ENCODE measurements around the gene TMEM95. TPM values are rescaled to one million over a fixed set of nuclear protein-coding genes. Genes with fewer than 3 reads are reported as not detected.

TMEM95 gene
- total and polyA plus RNA-seq, 11 donors: not detected

DNA sequence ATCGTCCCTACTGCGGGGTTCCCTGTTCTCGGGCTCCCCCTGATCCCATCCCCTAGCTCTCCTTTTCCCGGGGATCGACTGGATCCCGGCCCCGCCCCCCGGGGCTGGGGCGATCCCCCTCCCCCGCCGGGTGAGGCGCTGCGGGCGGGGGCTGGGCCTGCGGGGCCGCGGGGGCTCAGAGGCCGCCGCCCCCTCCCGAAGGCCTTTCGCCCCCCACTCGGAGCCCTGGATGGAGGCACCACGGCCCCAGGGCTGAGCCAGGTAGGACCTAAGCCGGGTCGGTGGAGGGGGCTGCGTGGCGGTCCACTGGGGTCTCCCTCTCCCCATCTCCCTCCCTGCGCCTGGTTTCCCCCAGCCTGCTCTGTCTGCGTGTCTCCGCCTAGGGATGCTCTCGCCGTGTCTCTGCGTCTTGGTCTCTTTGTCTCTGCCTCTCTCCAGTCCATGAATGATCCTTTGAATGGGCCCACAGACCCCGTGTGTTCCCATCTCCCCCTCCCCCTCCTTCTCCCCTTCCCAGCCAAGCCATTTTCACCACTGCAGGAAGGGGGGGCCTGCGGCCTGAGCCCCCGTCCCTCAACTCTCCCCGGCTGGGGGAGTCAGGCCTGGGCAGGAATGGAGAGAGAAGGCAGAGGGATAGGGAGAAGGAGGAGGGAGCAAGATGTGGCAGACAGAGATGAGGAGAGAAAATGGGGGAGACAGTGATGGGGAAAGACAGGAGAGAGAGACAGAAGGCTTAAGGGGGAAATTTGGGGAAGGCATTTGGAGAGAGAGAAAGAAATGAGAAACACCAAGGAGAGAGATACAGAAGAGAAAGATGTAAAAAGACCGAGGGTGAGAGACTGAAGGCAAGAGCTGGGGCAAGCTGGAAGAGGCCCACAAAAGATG is 50.6 kb downstream of the TMEM95 start:
- H3K9me3 ChIP-seq: no peaks in the 10 kb centered on the region
- DNase-seq (no peak), ATAC-seq (no peak)
- H3K27ac ChIP-seq: peak overlapping the region; percentile 59 to 98 (median 90)
- 15 to 38% (median 19%) methylated on average over 8 to 38 of the region's 38 CpGs for WGBS, 4 donors
- TF ChIP-seq CTCF (IDR thresholded peaks at IDR 0.05): no peak
- intact Hi-C loops (cut with DNase I): loop anchor here in 2 of 10 donors (2.0 kb wide), 1 partner anchor 29 kb away; the partner anchor contains the start of gene TMEM102 (in 2 of the 2)
- H3K4me1 ChIP-seq: peaks cover 5 to 34% (median 17%) of the 10 kb centered on the region in 12 donors
- peak overlapping the region; percentile 49 to 88 (median 72) for H3K4me3 ChIP-seq
- H3K27me3 ChIP-seq: peaks cover 0 to 5% (median 0%) of the 10 kb centered on the region in 9 donors
- peaks cover 0 to 16% (median 0%) of the 10 kb centered on the region in 9 donors for H3K36me3 ChIP-seq

DNA sequence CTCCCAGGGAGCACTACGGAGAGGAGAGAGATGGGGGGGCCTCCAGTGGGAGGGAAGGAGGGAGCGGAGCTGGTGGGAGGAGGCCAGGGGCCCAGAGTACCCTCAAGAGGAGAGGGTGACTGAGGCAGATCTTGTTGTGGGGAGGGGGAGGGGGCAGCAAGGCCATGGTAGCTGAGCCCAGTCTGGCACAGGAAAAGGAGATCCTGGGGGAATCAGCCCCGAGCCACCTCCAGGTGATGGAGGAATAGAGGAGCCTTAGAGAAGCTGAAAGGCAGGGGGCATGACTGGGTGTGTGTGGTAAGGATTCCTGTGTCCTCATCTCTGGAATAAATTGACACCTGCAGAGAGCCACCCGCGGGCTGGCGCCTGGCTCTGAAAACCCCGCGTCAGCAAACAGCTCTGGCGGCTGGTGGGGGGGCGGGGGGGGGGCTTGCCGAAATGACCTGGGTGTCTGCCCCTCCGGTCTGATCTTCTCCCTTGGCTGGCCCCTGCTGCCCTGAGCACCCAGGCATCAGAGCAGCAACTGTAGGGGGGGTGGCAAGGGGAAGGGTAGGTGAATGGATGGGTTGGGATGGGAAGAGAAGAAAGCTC is 51.4 kb downstream of the TMEM95 start:
- Histone ChIP-seq H3K36me3 (peaks cover 0 to 16% (median 0%) of the 10 kb centered on the region in 9 donors), H3K9me3 (no peaks in the 10 kb centered on the region), H3K4me1 (peaks cover 5 to 34% (median 17%) of the 10 kb centered on the region in 12 donors), H3K27ac (peak overlapping the region in 2 of 12 donors; percentile 91 to 92), H3K27me3 (peaks cover 0 to 5% (median 0%) of the 10 kb centered on the region in 9 donors), H3K4me3 (peak overlapping the region in 1 of 12 donors; percentile 72)
- DNase-seq: no peak
- no peak for ATAC-seq
- 60 to 72% (median 64%) methylated on average over 10 to 12 of the region's 12 CpGs for WGBS, 4 donors
- intact Hi-C loops (cut with DNase I): loop anchor here in 1 of 10 donors (2.0 kb wide), 1 partner anchor 28 kb away; the partner anchor contains the start of gene TMEM102
- TF ChIP-seq CTCF (IDR thresholded peaks at IDR 0.05) (no peak), POLR2A (IDR thresholded peaks at IDR 0.05) (no peak)

Other genes with a start within 250 kb of the TMEM95 start
Only the 30 nearest of the 36 such genes appear.
- gene ASGR1, start 175.8 kb upstream of the TMEM95 start, total RNA-seq: 1 to 10 TPM in 3 of 9 donors, under 1 TPM in 3, not detected in 3; 0.23 to 3.5 (median 0.72) TPM
- gene ASGR1, start 175.8 kb upstream of the TMEM95 start, polyA plus RNA-seq: under 1 TPM; 0.19 to 0.64 TPM
- gene DLG4, start 135.3 kb upstream of the TMEM95 start, total RNA-seq: 10 to 100 TPM; 12.0 to 24.3 (median 16.6) TPM
- 10 to 100 TPM in 1 of 2 donors, 1 to 10 TPM in 1; 5.3 to 15.5 TPM for gene DLG4, start 135.3 kb upstream of the TMEM95 start, polyA plus RNA-seq
- gene ACADVL, start 135.2 kb upstream of the TMEM95 start, total RNA-seq: 1,000 to 10,000 TPM in 7 of 9 donors, 100 to 1,000 TPM in 2; 874 to 2,110 (median 1,385) TPM
- 1,000 to 10,000 TPM in 1 of 2 donors, 100 to 1,000 TPM in 1; 601 to 2,758 TPM for gene ACADVL, start 135.2 kb upstream of the TMEM95 start, polyA plus RNA-seq
- 10 to 100 TPM; 14.0 to 28.6 (median 17.8) TPM for gene DVL2, start 120.6 kb upstream of the TMEM95 start, total RNA-seq
- gene DVL2, start 120.6 kb upstream of the TMEM95 start, polyA plus RNA-seq: 10 to 100 TPM; 13.0 to 15.6 TPM
- 10 to 100 TPM; 19.1 to 36.7 (median 23.0) TPM for gene PHF23, start 115.7 kb upstream of the TMEM95 start, total RNA-seq
- gene PHF23, start 115.7 kb upstream of the TMEM95 start, polyA plus RNA-seq: 10 to 100 TPM; 13.7 to 31.8 TPM
- gene GABARAP, start 112.7 kb upstream of the TMEM95 start, total RNA-seq: 100 to 1,000 TPM; 293 to 591 (median 491) TPM
- 100 to 1,000 TPM; 580 to 674 TPM for gene GABARAP, start 112.7 kb upstream of the TMEM95 start, polyA plus RNA-seq
- gene CTDNEP1, start 103.4 kb upstream of the TMEM95 start, total RNA-seq: 100 to 1,000 TPM in 6 of 9 donors, 10 to 100 TPM in 3; 54.0 to 126 (median 107) TPM
- 100 to 1,000 TPM in 1 of 2 donors, 10 to 100 TPM in 1; 54.4 to 120 TPM for gene CTDNEP1, start 103.4 kb upstream of the TMEM95 start, polyA plus RNA-seq
- 10 to 100 TPM; 28.0 to 87.2 (median 52.6) TPM for gene ELP5, start 102.9 kb upstream of the TMEM95 start, total RNA-seq
- 10 to 100 TPM; 33.5 to 47.0 TPM for gene ELP5, start 102.9 kb upstream of the TMEM95 start, polyA plus RNA-seq
- gene CLDN7, start 92.7 kb upstream of the TMEM95 start, total RNA-seq: 1 to 10 TPM in 5 of 9 donors, under 1 TPM in 2, not detected in 2; 0.36 to 2.6 (median 2.0) TPM
- 1 to 10 TPM; 1.1 to 1.3 TPM for gene CLDN7, start 92.7 kb upstream of the TMEM95 start, polyA plus RNA-seq
- gene SLC2A4, start 73.4 kb upstream of the TMEM95 start, total RNA-seq: 100 to 1,000 TPM in 7 of 9 donors, 10 to 100 TPM in 2; 82.0 to 184 (median 172) TPM
- 100 to 1,000 TPM in 1 of 2 donors, 10 to 100 TPM in 1; 48.5 to 107 TPM for gene SLC2A4, start 73.4 kb upstream of the TMEM95 start, polyA plus RNA-seq
- gene YBX2, start 60.5 kb upstream of the TMEM95 start, total RNA-seq: 1 to 10 TPM in 1 of 9 donors, under 1 TPM in 8; 0.32 to 1.6 (median 0.56) TPM
- 1 to 10 TPM in 1 of 2 donors, under 1 TPM in 1; 0.43 to 2.0 TPM for gene YBX2, start 60.5 kb upstream of the TMEM95 start, polyA plus RNA-seq
- gene EIF5A, start 47.5 kb upstream of the TMEM95 start, total RNA-seq: 100 to 1,000 TPM; 120 to 500 (median 257) TPM
- gene EIF5A, start 47.5 kb upstream of the TMEM95 start, polyA plus RNA-seq: 100 to 1,000 TPM; 403 to 934 TPM
- 100 to 1,000 TPM in 1 of 9 donors, 10 to 100 TPM in 8; 51.0 to 118 (median 61.2) TPM for gene GPS2, start 39.8 kb upstream of the TMEM95 start, total RNA-seq
- gene GPS2, start 39.8 kb upstream of the TMEM95 start, polyA plus RNA-seq: 10 to 100 TPM; 81.6 to 88.4 TPM
- 10 to 100 TPM; 13.6 to 39.2 (median 27.6) TPM for gene NEURL4, start 25.8 kb upstream of the TMEM95 start, total RNA-seq
- 10 to 100 TPM; 23.0 to 29.6 TPM for gene NEURL4, start 25.8 kb upstream of the TMEM95 start, polyA plus RNA-seq
- gene ACAP1, start 18.6 kb upstream of the TMEM95 start, total RNA-seq: 10 to 100 TPM in 5 of 9 donors, 1 to 10 TPM in 3, under 1 TPM in 1; 0.88 to 24.2 (median 16.4) TPM
- gene ACAP1, start 18.6 kb upstream of the TMEM95 start, polyA plus RNA-seq: 1 to 10 TPM; 2.6 to 6.1 TPM
- gene KCTD11, start 3.0 kb upstream of the TMEM95 start, total RNA-seq: 1 to 10 TPM; 3.4 to 9.0 (median 5.9) TPM
- gene KCTD11, start 3.0 kb upstream of the TMEM95 start, polyA plus RNA-seq: 1 to 10 TPM; 6.4 to 9.6 TPM
- 1 to 10 TPM; 1.4 to 6.2 (median 2.2) TPM for gene TNK1, start 25.9 kb downstream of the TMEM95 start, total RNA-seq
- 1 to 10 TPM; 1.8 to 2.1 TPM for gene TNK1, start 25.9 kb downstream of the TMEM95 start, polyA plus RNA-seq
- gene PLSCR3, start 39.4 kb downstream of the TMEM95 start, total RNA-seq: 10 to 100 TPM; 14.3 to 29.5 (median 16.4) TPM
- 10 to 100 TPM; 21.2 to 28.3 TPM for gene PLSCR3, start 39.4 kb downstream of the TMEM95 start, polyA plus RNA-seq
- gene TMEM256, start 48.9 kb downstream of the TMEM95 start, total RNA-seq: 10 to 100 TPM; 51.9 to 78.7 (median 69.5) TPM
- gene TMEM256, start 48.9 kb downstream of the TMEM95 start, polyA plus RNA-seq: 100 to 1,000 TPM in 1 of 2 donors, 10 to 100 TPM in 1; 74.4 to 195 TPM
- 10 to 100 TPM in 2 of 9 donors, 1 to 10 TPM in 7; 4.6 to 12.9 (median 7.3) TPM for gene NLGN2, start 52.7 kb downstream of the TMEM95 start, total RNA-seq
- gene NLGN2, start 52.7 kb downstream of the TMEM95 start, polyA plus RNA-seq: 10 to 100 TPM in 1 of 2 donors, 1 to 10 TPM in 1; 3.5 to 11.1 TPM
- gene SPEM1, start 65.2 kb downstream of the TMEM95 start, total RNA-seq: not detected
- gene SPEM1, start 65.2 kb downstream of the TMEM95 start, polyA plus RNA-seq: not detected
- not detected for gene SPEM2, start 70.5 kb downstream of the TMEM95 start, total RNA-seq
- gene SPEM2, start 70.5 kb downstream of the TMEM95 start, polyA plus RNA-seq: not detected
- gene SPEM3, start 73.7 kb downstream of the TMEM95 start, total RNA-seq: not detected
- not detected for gene SPEM3, start 73.7 kb downstream of the TMEM95 start, polyA plus RNA-seq
- 1 to 10 TPM; 1.7 to 6.8 (median 4.0) TPM for gene TMEM102, start 80.3 kb downstream of the TMEM95 start, total RNA-seq
- 1 to 10 TPM; 1.8 to 4.5 TPM for gene TMEM102, start 80.3 kb downstream of the TMEM95 start, polyA plus RNA-seq
- 1 to 10 TPM; 2.8 to 9.6 (median 7.8) TPM for gene FGF11, start 84.4 kb downstream of the TMEM95 start, total RNA-seq
- gene FGF11, start 84.4 kb downstream of the TMEM95 start, polyA plus RNA-seq: 1 to 10 TPM; 1.6 to 9.6 TPM
- gene CHRNB1, start 89.9 kb downstream of the TMEM95 start, total RNA-seq: 10 to 100 TPM in 7 of 9 donors, 1 to 10 TPM in 2; 8.2 to 14.2 (median 11.0) TPM
- gene CHRNB1, start 89.9 kb downstream of the TMEM95 start, polyA plus RNA-seq: 10 to 100 TPM; 11.2 to 27.3 TPM
- gene ZBTB4, start 124.5 kb downstream of the TMEM95 start, total RNA-seq: 10 to 100 TPM; 51.8 to 77.2 (median 59.5) TPM
- 10 to 100 TPM; 29.3 to 35.3 TPM for gene ZBTB4, start 124.5 kb downstream of the TMEM95 start, polyA plus RNA-seq
- not detected for gene SLC35G6, start 126.3 kb downstream of the TMEM95 start, total RNA-seq
- under 1 TPM in 1 of 2 donors, not detected in 1; 0.08 TPM for gene SLC35G6, start 126.3 kb downstream of the TMEM95 start, polyA plus RNA-seq
- 10 to 100 TPM; 31.4 to 77.6 (median 50.7) TPM for gene POLR2A, start 129.2 kb downstream of the TMEM95 start, total RNA-seq
- gene POLR2A, start 129.2 kb downstream of the TMEM95 start, polyA plus RNA-seq: 10 to 100 TPM; 17.3 to 18.5 TPM
- 10 to 100 TPM; 20.3 to 49.5 (median 35.1) TPM for gene TNFSF12, start 193.9 kb downstream of the TMEM95 start, total RNA-seq
- 10 to 100 TPM; 19.6 to 36.8 TPM for gene TNFSF12, start 193.9 kb downstream of the TMEM95 start, polyA plus RNA-seq

Measured in heart left ventricle (tissue), 16 donors.